Brain microvascular endothelial cell (primary cell): Measurements from ENCODE around the gene UBR2.

ENCODE experiments used
- DNase-seq: peaks from one replicate; pipeline ENCODE4 v3.0.0-alpha.2; 2020
- H3K27ac ChIP-seq: fragments of 250-450 bp; sonication (Bioruptor Pico); 2 replicates; pipeline ENCODE4 v1.5.1; 2020; ENCODE audit warnings: mild to moderate bottlenecking, moderate library complexity
- H3K27me3 ChIP-seq: fragments of 250-450 bp; sonication (Bioruptor Pico); replicated peaks from 2 replicates; pipeline ENCODE4 v1.5.1; 2020; ENCODE audit warnings: mild to moderate bottlenecking
- H3K36me3 ChIP-seq: fragments of 250-450 bp; sonication (Bioruptor Pico); replicated peaks from 2 replicates; pipeline ENCODE4 v1.5.1; 2020; ENCODE audit warnings: mild to moderate bottlenecking
- H3K4me3 ChIP-seq: 2 replicates; pipeline ENCODE4 v1.5.1; 2011; ENCODE audit warnings: low read depth, mild to moderate bottlenecking, control low read depth, low read length, moderate library complexity
- CTCF ChIP-seq: IDR thresholded peaks from 2 replicates; pipeline ENCODE4 v1.5.1; 2011; ENCODE audit warnings: low read depth, mild to moderate bottlenecking, moderate library complexity, low read length, control low read depth, inconsistent platforms; ENCODE audit errors: missing control alignments
- in situ Hi-C: cut with HindIII; loops from 2 replicates; pipeline ENCODE4 v1.10.0; 2017; ENCODE audit warnings: low sequenced_read_pairs, low pct_ligation_motif_present

Gene UBR2

GRCh38 chr6:42692137-42692911 is 128.5 kb downstream of the UBR2 start:
- no peaks in the 10 kb centered on the region for H3K27me3 ChIP-seq
- in situ Hi-C loops: no loop called here
- peak overlapping the region; percentile 52 for H3K27ac ChIP-seq
- no peak overlapping the region for H3K4me3 ChIP-seq
- H3K36me3 ChIP-seq: peaks cover 26% of the 10 kb centered on the region
- peak; percentile 82 for DNase-seq
- no peak for TF ChIP-seq CTCF

GRCh38 chr6:42693725-42694323 is 130.0 kb downstream of the UBR2 start:
- in situ Hi-C loops: no loop called here
- DNase-seq: no peak
- Histone ChIP-seq H3K36me3 (peaks cover 17% of the 10 kb centered on the region), H3K4me3 (no peak overlapping the region), H3K27ac (peak overlapping the region; percentile 41), H3K27me3 (no peaks in the 10 kb centered on the region)
- TF ChIP-seq CTCF: no peak

- peak; percentile 49 for DNase-seq
- Histone ChIP-seq H3K36me3 (peaks cover 14% of the 10 kb centered on the region), H3K27ac (peak overlapping the region; percentile 41), H3K27me3 (no peaks in the 10 kb centered on the region), H3K4me3 (no peak overlapping the region)
- in situ Hi-C loops: no loop called here
- no peak for TF ChIP-seq CTCF
Measured at GRCh38 chr6:42694586-42694985, 130.8 kb downstream of the UBR2 start.

DNA sequence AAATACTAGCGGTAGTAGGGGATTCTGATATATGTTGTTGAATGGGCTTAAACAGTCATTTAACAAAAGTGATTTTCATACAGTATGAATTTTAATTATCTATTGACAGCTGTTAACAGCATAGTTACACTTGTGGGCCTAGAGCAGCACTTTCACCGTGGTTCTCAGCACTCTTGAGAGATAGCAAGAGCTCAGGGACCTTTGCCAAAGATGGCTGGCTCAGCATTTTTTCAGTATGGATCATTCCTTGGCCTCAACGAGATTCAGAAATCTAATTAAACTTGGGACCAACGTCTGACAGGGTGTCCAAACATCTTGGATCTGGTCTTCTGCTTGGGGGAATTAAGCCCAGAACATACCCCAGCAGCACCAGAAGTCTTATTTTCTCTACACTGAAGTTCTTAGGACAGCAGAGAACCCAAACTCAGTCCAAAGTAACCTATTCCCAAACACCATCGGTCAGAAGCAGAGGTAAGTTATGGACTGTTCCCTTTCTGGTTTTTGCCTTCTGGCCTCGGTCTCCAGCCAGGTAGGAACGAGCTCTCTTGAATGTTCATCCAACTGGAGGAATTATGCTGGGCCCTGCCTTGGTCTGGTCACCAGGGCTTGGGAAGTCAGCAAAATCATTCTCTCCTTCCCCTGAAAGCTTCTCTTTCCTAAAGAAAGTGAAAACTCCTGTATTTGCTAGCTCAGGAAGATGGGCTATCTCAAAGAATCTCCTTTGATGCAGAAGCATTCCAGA is 132.9 kb downstream of the UBR2 start:
- peak; percentile 34 for DNase-seq
- no peaks in the 10 kb centered on the region for H3K27me3 ChIP-seq
- in situ Hi-C loops: no loop called here
- no peak overlapping the region for H3K27ac ChIP-seq
- no peaks in the 10 kb centered on the region for H3K36me3 ChIP-seq
- TF ChIP-seq CTCF: no peak
- H3K4me3 ChIP-seq: no peak overlapping the region

DNA sequence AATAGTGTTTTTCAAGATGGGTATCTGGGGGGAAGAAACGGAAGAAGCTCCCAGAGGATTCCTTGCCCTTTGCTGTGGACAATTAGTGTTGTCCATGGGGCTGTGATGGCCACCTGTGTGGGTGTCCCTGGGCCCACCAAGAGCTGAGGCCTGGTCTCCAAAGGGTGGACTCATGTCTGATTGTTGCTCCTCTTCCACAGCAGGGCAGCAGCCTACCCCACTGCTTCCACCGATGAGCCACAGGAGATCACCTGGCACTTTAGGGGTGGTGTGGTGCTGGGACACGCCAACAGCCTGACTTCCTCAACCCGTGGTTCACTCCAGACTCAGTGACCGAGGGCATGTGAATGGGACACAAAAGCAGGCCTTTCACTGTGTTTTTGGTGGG is 133.4 kb downstream of the UBR2 start:
- no peak for DNase-seq
- Histone ChIP-seq H3K27me3 (no peaks in the 10 kb centered on the region), H3K4me3 (no peak overlapping the region), H3K27ac (no peak overlapping the region), H3K36me3 (no peaks in the 10 kb centered on the region)
- in situ Hi-C loops: no loop called here
- TF ChIP-seq CTCF: no peak
